ENCODE measurements around the gene RPS6KA2.

RPS6KA2 gene

GRCh38 chr6:166450167-166450873 is 176.7 kb downstream of the RPS6KA2 start:
- Histone ChIP-seq H3K27ac (replicated peaks) (no peak overlapping the region), H3K27me3 (ENCODE audit: insufficient read depth, poor library complexity, severe bottlenecking) (no peaks in the 10 kb centered on the region), H3K4me3 (replicated peaks; ENCODE audit: insufficient read depth, low read length) (no peak overlapping the region)
- TF ChIP-seq POLR2AphosphoS5 (IDR thresholded peaks at IDR 0.05; ENCODE audit: low read depth) = no peak
- no peak for TF ChIP-seq SPI1 (IDR thresholded peaks at IDR 0.05; ENCODE audit: borderline replicate concordance, low read depth)
- no peak for TF ChIP-seq CTCF (IDR thresholded peaks at IDR 0.05; ENCODE audit: insufficient read depth, low read length)
- no peak for TF ChIP-seq REST (IDR thresholded peaks at IDR 0.05; ENCODE audit: insufficient replicate concordance, low read depth)
- TF ChIP-seq GABPA (IDR thresholded peaks at IDR 0.05; ENCODE audit: low read depth) = no peak
- no peak for DNase-seq (ENCODE audit: low read depth in 1 of 2, low spot score in 1 of 2)

GRCh38 chr6:166449641-166450040 is 177.4 kb downstream of the RPS6KA2 start:
- H3K27ac ChIP-seq (replicated peaks) = no peak overlapping the region
- H3K4me3 ChIP-seq (replicated peaks; ENCODE audit: insufficient read depth, low read length) = no peak overlapping the region
- TF ChIP-seq CTCF (IDR thresholded peaks at IDR 0.05; ENCODE audit: insufficient read depth, low read length) (no peak), SPI1 (IDR thresholded peaks at IDR 0.05; ENCODE audit: borderline replicate concordance, low read depth) (no peak), GABPA (IDR thresholded peaks at IDR 0.05; ENCODE audit: low read depth) (no peak), POLR2AphosphoS5 (IDR thresholded peaks at IDR 0.05; ENCODE audit: low read depth) (no peak), REST (IDR thresholded peaks at IDR 0.05; ENCODE audit: insufficient replicate concordance, low read depth) (no peak)
- no peaks in the 10 kb centered on the region for H3K27me3 ChIP-seq (ENCODE audit: insufficient read depth, poor library complexity, severe bottlenecking)
- no peak for DNase-seq (ENCODE audit: low read depth in 1 of 2, low spot score in 1 of 2)

- no peaks in the 10 kb centered on the region for H3K27me3 ChIP-seq (ENCODE audit: insufficient read depth, poor library complexity, severe bottlenecking)
- no peak for DNase-seq (ENCODE audit: low read depth in 1 of 2, low spot score in 1 of 2)
- H3K27ac ChIP-seq (replicated peaks) = no peak overlapping the region
- H3K4me3 ChIP-seq (replicated peaks; ENCODE audit: insufficient read depth, low read length) = no peak overlapping the region
- TF ChIP-seq POLR2AphosphoS5 (IDR thresholded peaks at IDR 0.05; ENCODE audit: low read depth) = no peak
- TF ChIP-seq REST (IDR thresholded peaks at IDR 0.05; ENCODE audit: insufficient replicate concordance, low read depth) = no peak
- no peak for TF ChIP-seq SPI1 (IDR thresholded peaks at IDR 0.05; ENCODE audit: borderline replicate concordance, low read depth)
- no peak for TF ChIP-seq CTCF (IDR thresholded peaks at IDR 0.05; ENCODE audit: insufficient read depth, low read length)
- TF ChIP-seq GABPA (IDR thresholded peaks at IDR 0.05; ENCODE audit: low read depth) = no peak
These were observed 178.0 kb downstream of the RPS6KA2 start for GRCh38 chr6:166449036-166449435.

All from HL-60 (cell line).